GM20431 (cell line): Measurements from ENCODE around the gene DYSF.

Source experiments
- in situ Hi-C: fragments of 300-500 bp; cut with MseI, MboI; formaldehyde crosslinking; loops from one replicate; pipeline ENCODE4 v1.15.0; 2020; ENCODE audit warnings: low sequenced_read_pairs; ENCODE audit not compliant: unreplicated experiment

The DYSF gene

GRCh38 chr2:71710367-71711132, 257.2 kb downstream of the DYSF start:
- in situ Hi-C loops, result no loop called here

- in situ Hi-C loops, result no loop called here
Measured at GRCh38 chr2:71711133-71711855, 257.9 kb downstream of the DYSF start.

- in situ Hi-C loops, result no loop called here
Measured at GRCh38 chr2:71712158-71712818, 258.9 kb downstream of the DYSF start.

- in situ Hi-C loops, result no loop called here
Measured at GRCh38 chr2:71713581-71714580, 260.5 kb downstream of the DYSF start.

GRCh38 chr2:71714601-71715240, 261.4 kb downstream of the DYSF start:
- in situ Hi-C loops, result no loop called here

- in situ Hi-C loops, result no loop called here
Measured at GRCh38 chr2:71715241-71715750, 261.9 kb downstream of the DYSF start.

- in situ Hi-C loops, result no loop called here
Measured at GRCh38 chr2:71715951-71716696, 262.8 kb downstream of the DYSF start.

GRCh38 chr2:71716697-71717624, 263.6 kb downstream of the DYSF start:
- in situ Hi-C loops, result no loop called here

GRCh38 chr2:71718686-71719085, 265.3 kb downstream of the DYSF start:
- in situ Hi-C loops, result no loop called here

- in situ Hi-C loops, result no loop called here
Measured at GRCh38 chr2:71719520-71720282, 266.3 kb downstream of the DYSF start.

- in situ Hi-C loops, result no loop called here
Measured at GRCh38 chr2:71720283-71720560, 266.9 kb downstream of the DYSF start.

- in situ Hi-C loops, result no loop called here
Measured at GRCh38 chr2:71720596-71721361, 267.4 kb downstream of the DYSF start.

GRCh38 chr2:71721362-71721665, 268.0 kb downstream of the DYSF start:
- in situ Hi-C loops, result no loop called here

GRCh38 chr2:71721669-71722068, 268.3 kb downstream of the DYSF start:
- in situ Hi-C loops, result no loop called here

- in situ Hi-C loops, result no loop called here
Measured at GRCh38 chr2:71722286-71722685, 268.9 kb downstream of the DYSF start.

GRCh38 chr2:71724793-71725192, 271.4 kb downstream of the DYSF start:
- in situ Hi-C loops, result no loop called here
